ENCODE measurements around the gene RBMS3.

The RBMS3 gene

DNA sequence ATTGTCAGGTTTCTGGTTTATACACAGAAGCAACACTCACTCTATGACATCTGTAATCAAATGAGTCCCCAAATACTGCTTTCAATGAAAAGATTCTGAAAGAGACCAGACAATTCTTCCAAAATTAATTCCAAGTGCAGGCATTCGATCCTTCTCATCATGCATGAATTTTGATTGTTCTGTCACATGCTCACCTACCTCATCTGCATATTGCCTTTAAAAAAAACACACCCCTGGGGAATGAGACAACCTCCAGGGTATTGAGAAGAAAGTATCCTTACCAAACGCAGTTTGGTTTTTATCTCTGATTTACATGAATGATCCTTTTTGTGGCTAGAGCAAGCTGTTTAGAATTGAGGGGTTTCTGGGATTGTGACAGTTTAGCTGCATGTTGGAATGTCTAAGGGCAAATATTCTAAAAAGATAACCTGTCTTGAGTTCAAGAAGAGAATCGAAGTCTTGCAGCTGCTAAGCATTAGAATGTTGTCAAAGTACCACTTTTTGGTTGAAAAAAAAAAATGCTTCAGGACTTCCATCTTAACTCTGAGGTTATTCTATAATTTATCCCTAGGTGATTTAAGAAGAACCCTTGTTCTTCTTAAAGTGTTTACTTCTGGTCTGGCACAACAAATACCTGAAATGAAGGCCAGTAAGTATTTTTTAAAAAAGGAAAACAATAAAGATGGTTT lies 653.1 kb downstream of the RBMS3 start:
- no peak for TF ChIP-seq POLR2A (IDR thresholded peaks at IDR 0.05; ENCODE audit: low read length)
- TF ChIP-seq GATA1 (IDR thresholded peaks at IDR 0.05; ENCODE audit: low read depth, low read length) = no peak

GRCh38 chr3:29934751-29935150 lies 653.9 kb downstream of the RBMS3 start:
- DNase-seq = no peak
- TF ChIP-seq POLR2A (IDR thresholded peaks at IDR 0.05; ENCODE audit: low read length) (no peak), GATA1 (IDR thresholded peaks at IDR 0.05; ENCODE audit: low read depth, low read length) (no peak)

More for the DNA sequence above, 653.1 kb downstream of the RBMS3 start:
- no peak for DNase-seq

DNA sequence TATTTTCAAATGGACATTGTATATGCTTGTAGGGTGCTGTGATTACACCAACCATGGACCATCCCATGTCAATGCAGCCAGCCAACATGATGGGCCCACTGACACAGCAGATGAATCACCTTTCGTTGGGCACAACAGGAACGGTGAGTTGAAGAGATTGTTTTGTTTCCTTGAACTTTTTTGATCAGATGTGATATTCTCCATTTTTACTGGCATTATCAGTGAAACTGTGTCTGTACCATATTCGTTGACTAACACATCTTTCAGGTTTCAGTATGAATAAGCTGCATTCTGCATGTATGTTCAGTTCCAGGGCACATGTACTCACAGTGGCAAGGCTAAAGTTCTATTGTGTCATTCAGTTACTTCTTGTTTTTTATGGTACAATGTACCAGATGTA lies 655.2 kb downstream of the RBMS3 start:
- no peak for TF ChIP-seq GATA1 (IDR thresholded peaks at IDR 0.05; ENCODE audit: low read depth, low read length)
- no peak for TF ChIP-seq POLR2A (IDR thresholded peaks at IDR 0.05; ENCODE audit: low read length)
- DNase-seq = no peak

GRCh38 chr3:29936766-29937165 lies 655.9 kb downstream of the RBMS3 start:
- DNase-seq = no peak
- TF ChIP-seq GATA1 (IDR thresholded peaks at IDR 0.05; ENCODE audit: low read depth, low read length) (no peak), POLR2A (IDR thresholded peaks at IDR 0.05; ENCODE audit: low read length) (no peak)

GRCh38 chr3:29937185-29937584 lies 656.3 kb downstream of the RBMS3 start:
- DNase-seq = no peak
- TF ChIP-seq POLR2A (IDR thresholded peaks at IDR 0.05; ENCODE audit: low read length) (no peak), GATA1 (IDR thresholded peaks at IDR 0.05; ENCODE audit: low read depth, low read length) (no peak)

DNA sequence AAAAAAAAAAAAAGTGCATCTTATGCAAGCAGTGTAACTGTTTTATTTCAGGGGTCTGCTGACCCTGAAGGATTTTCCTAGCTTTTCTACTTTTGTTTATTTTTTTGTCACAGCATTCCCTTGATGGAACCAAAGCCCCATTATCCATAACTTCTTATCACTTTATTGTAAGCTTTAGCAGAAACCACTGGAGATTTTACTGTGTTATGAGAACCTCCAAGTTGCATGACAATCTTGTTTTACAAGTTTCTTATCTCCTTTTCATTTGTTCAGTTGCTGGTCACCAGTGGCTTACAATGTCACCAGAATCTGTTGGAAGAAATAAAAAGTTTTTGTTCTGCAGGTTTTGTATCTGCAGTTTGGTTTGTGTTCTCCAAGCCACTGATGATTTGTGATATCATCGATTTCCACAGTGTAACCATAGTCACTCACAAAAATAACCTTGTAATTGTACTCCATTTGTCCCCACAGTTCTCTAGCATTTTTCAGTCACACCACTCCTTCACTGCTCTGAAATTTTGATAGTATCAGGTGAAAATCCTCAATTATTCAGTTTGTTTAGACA lies 660.0 kb downstream of the RBMS3 start:
- no peak for TF ChIP-seq POLR2A (IDR thresholded peaks at IDR 0.05; ENCODE audit: low read length)
- TF ChIP-seq GATA1 (IDR thresholded peaks at IDR 0.05; ENCODE audit: low read depth, low read length) = no peak
- DNase-seq = no peak

- DNase-seq = no peak
- TF ChIP-seq POLR2A (IDR thresholded peaks at IDR 0.05; ENCODE audit: low read length) (no peak), GATA1 (IDR thresholded peaks at IDR 0.05; ENCODE audit: low read depth, low read length) (no peak)
Observed at GRCh38 chr3:29942297-29942696, 661.4 kb downstream of the RBMS3 start.

GRCh38 chr3:29949131-29949530 lies 668.3 kb downstream of the RBMS3 start:
- no peak for DNase-seq
- no peak for TF ChIP-seq GATA1 (IDR thresholded peaks at IDR 0.05; ENCODE audit: low read depth, low read length)
- no peak for TF ChIP-seq POLR2A (IDR thresholded peaks at IDR 0.05; ENCODE audit: low read length)

DNA sequence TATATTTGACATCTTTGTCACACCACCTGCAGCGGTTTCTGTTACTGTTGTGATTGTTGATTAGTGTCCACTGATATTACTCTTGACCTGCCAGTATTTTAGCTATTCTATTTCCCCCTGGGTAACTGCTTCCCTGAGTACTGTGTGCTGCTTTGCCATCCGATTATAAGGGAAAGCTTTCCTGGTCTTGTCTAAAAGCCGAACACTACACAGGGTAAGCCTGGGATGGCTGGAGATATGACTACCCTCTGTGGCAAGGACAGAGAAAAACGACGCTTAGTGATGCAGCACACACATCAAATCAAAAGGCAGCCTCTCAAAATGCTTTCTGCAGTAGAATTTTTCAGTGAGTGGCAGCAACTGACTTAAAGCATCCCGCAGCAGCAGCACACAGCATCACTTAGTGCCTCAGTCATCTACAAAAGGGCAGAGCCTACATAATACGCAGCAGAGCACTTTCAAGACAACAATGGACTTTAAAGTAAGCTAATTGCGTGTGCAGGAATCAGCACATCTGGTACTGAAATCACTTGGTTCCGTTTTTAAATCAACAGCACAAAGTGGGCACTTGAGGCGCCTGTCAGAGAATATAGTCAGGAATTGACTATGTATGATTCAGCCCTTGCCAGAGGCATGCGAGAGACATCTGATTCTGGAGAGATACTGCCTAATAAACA lies 669.2 kb downstream of the RBMS3 start:
- TF ChIP-seq POLR2A (IDR thresholded peaks at IDR 0.05; ENCODE audit: low read length) (no peak), GATA1 (IDR thresholded peaks at IDR 0.05; ENCODE audit: low read depth, low read length) (no peak)
- DNase-seq = no peak

DNA sequence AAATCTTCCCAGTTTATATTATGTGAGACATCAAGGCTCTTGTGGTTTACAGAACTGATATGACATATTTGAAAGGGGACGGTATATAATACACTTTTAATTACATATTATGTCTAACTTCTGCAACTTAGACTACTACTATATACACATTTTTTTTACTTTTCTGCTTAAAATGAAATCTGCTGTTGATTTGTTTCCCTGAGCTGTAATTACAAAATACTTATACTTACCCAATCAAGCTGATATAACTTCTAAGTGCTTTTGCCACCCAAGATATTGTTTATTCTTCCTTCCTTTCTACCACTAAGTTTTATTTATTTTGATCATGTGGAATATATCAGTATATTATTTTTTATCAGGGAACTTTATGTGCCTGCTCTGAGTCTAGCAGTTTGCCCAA lies 671.6 kb downstream of the RBMS3 start:
- TF ChIP-seq POLR2A (IDR thresholded peaks at IDR 0.05; ENCODE audit: low read length) (no peak), GATA1 (IDR thresholded peaks at IDR 0.05; ENCODE audit: low read depth, low read length) (no peak)
- DNase-seq = no peak

GRCh38 chr3:29955413-29955812 lies 674.5 kb downstream of the RBMS3 start:
- TF ChIP-seq POLR2A (IDR thresholded peaks at IDR 0.05; ENCODE audit: low read length) (no peak), GATA1 (IDR thresholded peaks at IDR 0.05; ENCODE audit: low read depth, low read length) (no peak)
- no peak for DNase-seq

DNA sequence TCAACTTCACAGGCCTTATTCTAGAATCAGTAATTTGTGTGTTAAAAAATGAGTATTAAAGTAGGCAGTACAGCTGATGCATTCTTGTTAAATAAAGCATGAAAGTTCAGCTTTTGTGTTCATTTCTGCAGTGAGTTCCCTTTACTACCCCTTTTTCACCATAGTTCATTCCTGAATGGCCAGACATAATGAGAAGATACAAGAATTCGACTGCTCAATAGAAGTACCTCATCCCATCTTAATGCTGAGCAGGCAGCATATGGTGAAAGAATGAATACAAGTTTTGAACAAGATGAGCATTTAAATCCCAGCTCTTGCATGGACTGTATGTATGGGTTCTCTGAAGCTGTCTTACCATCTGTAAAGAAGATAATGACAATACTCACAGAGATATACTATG lies 677.9 kb downstream of the RBMS3 start:
- TF ChIP-seq GATA1 (IDR thresholded peaks at IDR 0.05; ENCODE audit: low read depth, low read length) (no peak), POLR2A (IDR thresholded peaks at IDR 0.05; ENCODE audit: low read length) (no peak)
- no peak for DNase-seq

GRCh38 chr3:29971895-29972294 lies 691.0 kb downstream of the RBMS3 start:
- TF ChIP-seq GATA1 (IDR thresholded peaks at IDR 0.05; ENCODE audit: low read depth, low read length) (no peak), POLR2A (IDR thresholded peaks at IDR 0.05; ENCODE audit: low read length) (no peak)
- no peak for DNase-seq

DNA sequence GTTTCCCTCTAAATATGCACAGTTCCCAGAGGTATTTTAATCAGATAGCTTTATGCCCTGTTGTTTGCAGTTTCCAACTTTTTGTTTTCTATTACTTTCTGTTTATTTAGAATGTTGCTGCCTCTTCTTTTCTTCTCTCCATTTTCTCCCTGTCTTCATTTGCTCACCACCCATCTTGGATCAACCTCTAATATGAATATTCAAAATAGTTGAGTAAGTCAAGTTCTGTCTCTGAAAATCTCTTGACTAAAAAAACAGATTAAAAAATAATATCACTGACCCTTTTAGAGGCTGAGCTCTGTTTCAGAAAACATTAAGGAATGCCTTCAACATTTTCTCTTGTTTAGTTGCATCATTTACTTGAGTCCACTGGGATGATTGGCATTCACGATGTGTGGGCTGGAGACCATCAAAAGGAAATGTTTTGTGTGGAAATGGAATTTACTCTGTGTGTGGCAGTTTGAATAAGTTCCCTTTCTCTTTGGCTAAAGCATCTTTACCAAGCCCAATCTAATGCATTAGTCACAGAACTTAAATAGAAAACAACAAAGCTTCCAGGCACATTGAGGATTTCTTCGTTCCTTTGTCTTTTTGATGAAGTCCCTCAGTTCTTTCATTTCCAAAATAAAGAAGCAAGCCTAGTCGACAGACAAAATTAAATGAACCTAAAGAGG lies 691.6 kb downstream of the RBMS3 start:
- TF ChIP-seq GATA1 (IDR thresholded peaks at IDR 0.05; ENCODE audit: low read depth, low read length) (no peak), POLR2A (IDR thresholded peaks at IDR 0.05; ENCODE audit: low read length) (no peak)
- no peak for DNase-seq

Measured in erythroblast (primary cell).